Effector CD4-positive, alpha-beta T cell (primary cell): Measurements from ENCODE around the gene IFT57.

Experiments
- DNase-seq: peaks from one replicate; pipeline ENCODE4 v3.0.0-alpha.2; 2020

IFT57 gene

GRCh38 chr3:108123326-108123725 is 98.9 kb downstream of the IFT57 start:
- DNase-seq = no peak

GRCh38 chr3:108122276-108122675 is 99.9 kb downstream of the IFT57 start:
- no peak for DNase-seq

GRCh38 chr3:108119398-108120104 is 102.7 kb downstream of the IFT57 start:
- no peak for DNase-seq

GRCh38 chr3:108118038-108118768 is 104.0 kb downstream of the IFT57 start:
- DNase-seq = no peak

- DNase-seq = no peak
Measured at GRCh38 chr3:108117241-108117775, 104.9 kb downstream of the IFT57 start.

- DNase-seq = no peak
Measured at GRCh38 chr3:108114423-108115065, 107.7 kb downstream of the IFT57 start.

GRCh38 chr3:108113975-108114374 is 108.2 kb downstream of the IFT57 start:
- DNase-seq = no peak

- no peak for DNase-seq
Measured at GRCh38 chr3:108110934-108111333, 111.3 kb downstream of the IFT57 start.
